ENCODE data around the gene CCR3. TPM values are rescaled to one million over a fixed set of nuclear protein-coding genes. Genes with fewer than 3 reads are reported as not detected.

Gene CCR3
- total and polyA plus RNA-seq, 2 donors = 0.27 to 0.33 TPM

DNA sequence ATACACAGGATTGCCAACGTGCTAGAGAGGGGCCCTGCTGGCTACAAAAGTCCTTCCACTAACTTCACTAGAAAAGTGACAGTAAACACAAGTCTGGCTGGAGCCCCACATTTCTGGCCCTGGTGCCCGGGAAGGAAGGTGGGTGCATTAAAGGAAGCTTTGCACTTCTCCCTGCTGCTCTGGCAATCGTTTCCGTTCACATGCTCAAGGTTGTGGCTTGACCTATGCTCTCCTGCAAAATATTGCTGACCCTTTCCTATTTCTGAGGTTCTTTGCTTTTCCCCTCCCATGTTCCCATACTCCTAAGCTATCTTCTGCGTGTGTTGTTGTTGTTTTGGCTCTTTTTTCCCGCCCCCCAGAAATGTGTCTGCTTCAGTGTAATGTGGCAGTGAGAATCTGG is 9.1 kb upstream of the CCR3 start:
- Histone ChIP-seq H3K9me3 (ENCODE audit: control insufficient read depth in 2 of 2, insufficient read depth in 1 of 2, low read length in 1 of 2) (no peaks in the 10 kb centered on the region), H3K27ac (ENCODE audit: low read depth in 1 of 2, low read length in 1 of 2) (no peak overlapping the region), H3K36me3 (ENCODE audit: control insufficient read depth in 2 of 2, insufficient read depth in 2 of 2, low read length in 1 of 2) (no peaks in the 10 kb centered on the region), H3K27me3 (ENCODE audit: control insufficient read depth in 2 of 2, insufficient read depth in 1 of 2, low read length in 1 of 2) (no peaks in the 10 kb centered on the region), H3K4me1 (ENCODE audit: control insufficient read depth in 2 of 2, insufficient read depth in 2 of 2, low read length in 2 of 2) (peaks cover 0 to 10% of the 10 kb centered on the region in 2 donors), H3K4me3 (ENCODE audit: low read length in 2 of 2) (no peak overlapping the region)
- WGBS = 72% methylated on average over 6 of the region's 6 CpGs
- DNase-seq (ENCODE audit: low read depth in 6 of 9, low spot score in 9 of 9) = no peak

DNA sequence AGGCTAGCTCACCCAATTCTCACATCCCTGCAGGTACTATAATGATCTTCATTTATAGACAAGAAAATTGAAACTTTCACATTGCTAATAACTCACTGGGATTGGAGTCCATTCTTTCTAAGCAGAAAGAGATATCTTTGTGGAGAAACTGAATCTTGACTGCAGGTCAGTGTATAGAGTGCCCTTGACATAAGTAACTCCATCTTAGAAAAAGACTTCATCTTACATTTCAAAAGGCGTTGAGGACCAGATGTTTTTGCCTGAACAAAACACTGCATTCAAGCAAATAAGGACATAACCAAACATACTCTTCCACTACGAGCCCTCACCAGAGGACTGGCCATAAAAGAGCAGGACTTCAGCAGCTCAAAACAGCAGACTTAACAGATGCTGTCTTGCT is 6.8 kb upstream of the CCR3 start:
- Histone ChIP-seq H3K36me3 (ENCODE audit: control insufficient read depth in 2 of 2, insufficient read depth in 2 of 2, low read length in 1 of 2) (no peaks in the 10 kb centered on the region), H3K9me3 (ENCODE audit: control insufficient read depth in 2 of 2, insufficient read depth in 1 of 2, low read length in 1 of 2) (no peaks in the 10 kb centered on the region), H3K4me3 (ENCODE audit: low read length in 2 of 2) (no peak overlapping the region), H3K27me3 (ENCODE audit: control insufficient read depth in 2 of 2, insufficient read depth in 1 of 2, low read length in 1 of 2) (no peaks in the 10 kb centered on the region), H3K4me1 (ENCODE audit: control insufficient read depth in 2 of 2, insufficient read depth in 2 of 2, low read length in 2 of 2) (peaks cover 0 to 17% of the 10 kb centered on the region in 2 donors), H3K27ac (ENCODE audit: low read depth in 1 of 2, low read length in 1 of 2) (no peak overlapping the region)
- DNase-seq (ENCODE audit: low read depth in 6 of 9, low spot score in 9 of 9) = no peak
- WGBS = 98% methylated on average over 2 of the region's 2 CpGs

DNA sequence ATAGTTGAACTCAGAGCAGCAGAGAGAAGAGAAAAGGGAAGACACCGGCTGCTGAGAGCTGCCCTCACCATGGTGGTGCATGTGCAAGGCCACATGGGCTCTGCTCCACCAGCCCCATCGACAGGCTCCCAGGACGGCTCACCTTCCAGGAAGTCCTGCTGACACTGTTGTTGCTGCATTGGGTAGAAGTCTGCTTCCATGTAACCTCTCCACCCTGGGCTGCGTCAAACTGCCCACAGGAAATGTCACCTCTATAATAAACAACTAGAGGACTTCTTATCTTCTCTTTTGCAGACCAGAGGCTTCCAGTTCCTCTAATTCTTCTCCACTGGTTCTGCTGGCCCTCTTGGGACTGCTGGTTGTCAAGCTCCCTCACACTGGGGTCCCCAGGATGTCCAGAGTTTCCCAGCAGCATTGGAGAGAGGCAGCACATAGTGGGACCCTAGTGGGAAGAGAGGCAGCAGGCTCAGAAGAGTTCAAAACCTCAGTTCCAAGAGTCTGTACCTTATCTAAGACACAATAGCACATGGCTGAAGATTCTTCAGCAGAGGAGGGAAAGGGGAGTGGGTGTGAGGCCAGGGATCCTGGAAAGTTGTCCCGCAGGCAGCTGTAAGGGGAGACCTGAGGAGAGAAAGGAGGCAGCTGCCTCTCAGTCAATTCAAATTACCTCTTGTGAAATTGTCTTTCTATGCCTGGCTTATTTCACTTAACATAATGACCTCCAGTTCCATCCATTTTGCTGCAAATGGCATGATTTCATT is 5.8 kb upstream of the CCR3 start:
- H3K4me1 ChIP-seq (ENCODE audit: control insufficient read depth in 2 of 2, insufficient read depth in 2 of 2, low read length in 2 of 2) = peaks cover 0 to 19% of the 10 kb centered on the region in 2 donors
- H3K27ac ChIP-seq (ENCODE audit: low read depth in 1 of 2, low read length in 1 of 2) = no peak overlapping the region
- whole genome bisulfite sequencing = 75% methylated on average over 5 of the region's 5 CpGs
- H3K36me3 ChIP-seq (ENCODE audit: control insufficient read depth in 2 of 2, insufficient read depth in 2 of 2, low read length in 1 of 2) = no peaks in the 10 kb centered on the region
- H3K9me3 ChIP-seq (ENCODE audit: control insufficient read depth in 2 of 2, insufficient read depth in 1 of 2, low read length in 1 of 2) = no peaks in the 10 kb centered on the region
- DNase-seq (ENCODE audit: low read depth in 6 of 9, low spot score in 9 of 9) = no peak
- H3K27me3 ChIP-seq (ENCODE audit: control insufficient read depth in 2 of 2, insufficient read depth in 1 of 2, low read length in 1 of 2) = no peaks in the 10 kb centered on the region
- no peak overlapping the region for H3K4me3 ChIP-seq (ENCODE audit: low read length in 2 of 2)

DNA sequence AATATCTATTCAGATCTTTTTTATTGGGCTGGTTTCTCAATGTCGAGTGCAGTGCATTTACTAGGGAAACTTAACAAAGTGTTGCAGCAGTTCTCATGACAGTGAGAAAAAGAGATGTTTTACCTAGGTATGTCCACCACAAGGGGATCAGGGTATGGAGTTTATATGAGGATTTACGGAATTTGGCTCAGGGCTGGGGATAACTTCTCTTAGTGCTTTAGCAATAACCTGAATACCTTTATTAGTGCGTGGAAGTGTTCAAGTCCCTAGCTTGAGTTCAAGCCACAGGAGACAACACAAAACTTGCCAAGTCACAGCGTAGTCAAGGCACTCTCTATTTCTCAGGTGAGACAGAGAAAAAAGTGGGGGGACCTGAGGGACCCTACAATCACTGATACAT is 3.9 kb upstream of the CCR3 start:
- Histone ChIP-seq H3K27me3 (ENCODE audit: control insufficient read depth in 2 of 2, insufficient read depth in 1 of 2, low read length in 1 of 2) (no peaks in the 10 kb centered on the region), H3K36me3 (ENCODE audit: control insufficient read depth in 2 of 2, insufficient read depth in 2 of 2, low read length in 1 of 2) (no peaks in the 10 kb centered on the region), H3K4me1 (ENCODE audit: control insufficient read depth in 2 of 2, insufficient read depth in 2 of 2, low read length in 2 of 2) (peaks cover 0 to 22% of the 10 kb centered on the region in 2 donors), H3K27ac (ENCODE audit: low read depth in 1 of 2, low read length in 1 of 2) (no peak overlapping the region), H3K9me3 (ENCODE audit: control insufficient read depth in 2 of 2, insufficient read depth in 1 of 2, low read length in 1 of 2) (no peaks in the 10 kb centered on the region), H3K4me3 (ENCODE audit: low read length in 2 of 2) (no peak overlapping the region)
- 94% methylated on average over 4 of the region's 4 CpGs for WGBS
- no peak for DNase-seq (ENCODE audit: low read depth in 6 of 9, low spot score in 9 of 9)

DNA sequence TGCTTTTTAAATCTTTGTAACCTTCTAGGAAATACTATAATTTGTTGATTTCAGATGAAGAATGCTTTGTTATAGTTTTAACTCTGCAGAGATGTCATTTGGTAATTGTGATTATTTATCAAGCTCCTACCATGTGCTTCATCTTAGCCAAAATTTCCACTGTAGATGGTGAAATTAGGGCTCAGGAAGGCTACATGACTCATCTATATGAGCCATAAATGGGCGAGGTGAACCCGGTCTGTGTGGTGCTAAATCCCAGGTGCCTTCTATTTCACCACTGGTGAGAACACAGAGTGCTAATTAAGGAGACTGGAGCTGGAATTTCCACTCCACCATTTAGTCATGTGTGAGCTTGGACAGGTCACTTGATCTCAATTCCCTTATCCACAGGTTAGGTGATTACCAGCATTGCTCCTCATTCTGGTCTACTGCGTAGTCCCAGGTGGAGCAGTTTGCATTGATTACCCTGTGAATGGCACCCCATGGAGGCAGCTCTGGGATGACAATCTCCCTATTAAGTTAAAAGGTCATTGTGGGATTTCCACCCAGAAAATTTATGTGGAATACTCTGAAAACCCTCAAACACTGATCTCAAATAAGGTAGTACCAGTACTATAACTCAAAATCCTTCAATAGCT is 2.8 kb upstream of the CCR3 start:
- no peaks in the 10 kb centered on the region for H3K36me3 ChIP-seq (ENCODE audit: control insufficient read depth in 2 of 2, insufficient read depth in 2 of 2, low read length in 1 of 2)
- no peak overlapping the region for H3K27ac ChIP-seq (ENCODE audit: low read depth in 1 of 2, low read length in 1 of 2)
- 94% methylated on average over 3 of the region's 3 CpGs for WGBS
- peaks cover 0 to 22% of the 10 kb centered on the region in 2 donors for H3K4me1 ChIP-seq (ENCODE audit: control insufficient read depth in 2 of 2, insufficient read depth in 2 of 2, low read length in 2 of 2)
- no peak overlapping the region for H3K4me3 ChIP-seq (ENCODE audit: low read length in 2 of 2)
- no peaks in the 10 kb centered on the region for H3K9me3 ChIP-seq (ENCODE audit: control insufficient read depth in 2 of 2, insufficient read depth in 1 of 2, low read length in 1 of 2)
- no peaks in the 10 kb centered on the region for H3K27me3 ChIP-seq (ENCODE audit: control insufficient read depth in 2 of 2, insufficient read depth in 1 of 2, low read length in 1 of 2)
- DNase-seq (ENCODE audit: low read depth in 6 of 9, low spot score in 9 of 9) = no peak

DNA sequence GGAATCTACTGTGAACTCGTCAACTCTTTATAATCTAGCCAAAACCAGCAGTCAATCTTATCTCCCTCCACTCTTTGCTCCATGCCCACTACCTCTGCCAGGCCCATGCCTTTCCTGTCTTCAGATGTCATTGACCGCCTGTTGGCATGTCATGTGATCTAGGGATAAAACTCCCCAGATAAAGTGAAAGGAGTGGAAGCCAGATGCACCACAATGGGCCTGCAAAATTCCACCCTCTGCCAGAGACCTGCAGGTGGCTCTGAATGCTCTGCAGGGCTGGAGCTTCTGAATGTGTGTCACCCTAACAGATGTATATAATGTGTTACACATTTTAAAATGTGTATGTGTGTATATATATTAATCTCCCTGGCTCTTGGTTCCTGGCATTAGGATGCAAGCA is 2.3 kb upstream of the CCR3 start:
- no peaks in the 10 kb centered on the region for H3K9me3 ChIP-seq (ENCODE audit: control insufficient read depth in 2 of 2, insufficient read depth in 1 of 2, low read length in 1 of 2)
- 95% methylated on average over 2 of the region's 2 CpGs for WGBS
- no peaks in the 10 kb centered on the region for H3K27me3 ChIP-seq (ENCODE audit: control insufficient read depth in 2 of 2, insufficient read depth in 1 of 2, low read length in 1 of 2)
- no peak overlapping the region for H3K4me3 ChIP-seq (ENCODE audit: low read length in 2 of 2)
- DNase-seq (ENCODE audit: low read depth in 6 of 9, low spot score in 9 of 9) = no peak
- H3K36me3 ChIP-seq (ENCODE audit: control insufficient read depth in 2 of 2, insufficient read depth in 2 of 2, low read length in 1 of 2) = no peaks in the 10 kb centered on the region
- no peak overlapping the region for H3K27ac ChIP-seq (ENCODE audit: low read depth in 1 of 2, low read length in 1 of 2)
- peaks cover 0 to 20% of the 10 kb centered on the region in 2 donors for H3K4me1 ChIP-seq (ENCODE audit: control insufficient read depth in 2 of 2, insufficient read depth in 2 of 2, low read length in 2 of 2)

DNA sequence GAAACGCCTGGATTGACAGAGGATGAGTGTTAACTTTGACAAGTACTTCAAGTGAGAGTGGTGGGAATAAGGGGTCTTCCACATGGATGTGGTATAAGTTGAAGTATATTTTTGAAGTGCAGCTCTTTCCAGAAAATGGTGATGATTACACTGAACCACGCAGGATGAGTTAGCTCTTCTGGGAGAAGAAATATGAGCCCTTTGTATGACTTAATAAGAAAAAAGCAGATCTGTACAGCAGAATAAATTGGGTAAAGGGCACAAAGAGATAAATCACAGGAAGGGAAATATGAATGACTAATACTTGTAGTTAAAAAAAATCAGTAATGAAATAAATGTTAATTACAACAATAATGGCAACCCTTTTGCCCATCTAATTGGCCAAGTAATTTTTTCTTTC is 1.3 kb downstream of the CCR3 start:
- Histone ChIP-seq H3K36me3 (ENCODE audit: control insufficient read depth in 2 of 2, insufficient read depth in 2 of 2, low read length in 1 of 2) (no peaks in the 10 kb centered on the region), H3K4me3 (ENCODE audit: low read length in 2 of 2) (no peak overlapping the region), H3K27ac (ENCODE audit: low read depth in 1 of 2, low read length in 1 of 2) (no peak overlapping the region), H3K27me3 (ENCODE audit: control insufficient read depth in 2 of 2, insufficient read depth in 1 of 2, low read length in 1 of 2) (no peaks in the 10 kb centered on the region), H3K9me3 (ENCODE audit: control insufficient read depth in 2 of 2, insufficient read depth in 1 of 2, low read length in 1 of 2) (no peaks in the 10 kb centered on the region), H3K4me1 (ENCODE audit: control insufficient read depth in 2 of 2, insufficient read depth in 2 of 2, low read length in 2 of 2) (peaks cover 0 to 13% of the 10 kb centered on the region in 2 donors)
- WGBS = 95% methylated on average over 2 of the region's 2 CpGs
- no peak for DNase-seq (ENCODE audit: low read depth in 6 of 9, low spot score in 9 of 9)

DNA sequence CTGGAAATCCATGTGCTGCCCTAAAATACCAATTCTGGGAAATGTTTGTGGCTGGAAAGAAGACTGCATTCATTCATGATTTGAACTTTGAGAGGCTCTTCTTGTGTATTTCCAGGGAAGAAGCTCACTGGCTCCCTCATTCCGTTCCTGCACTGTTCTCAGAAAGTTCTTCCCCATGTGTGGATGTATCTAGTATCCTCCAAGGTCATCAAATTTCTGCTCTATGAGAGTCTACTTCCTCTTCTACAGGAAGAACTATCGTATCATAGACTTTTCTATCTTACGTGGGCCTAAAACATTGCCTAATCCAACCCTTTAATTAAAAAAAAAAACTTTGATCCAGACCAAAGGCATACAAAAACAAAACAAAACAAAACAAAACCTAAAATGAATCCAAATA is 2.9 kb downstream of the CCR3 start:
- no peaks in the 10 kb centered on the region for H3K9me3 ChIP-seq (ENCODE audit: control insufficient read depth in 2 of 2, insufficient read depth in 1 of 2, low read length in 1 of 2)
- no peak overlapping the region for H3K27ac ChIP-seq (ENCODE audit: low read depth in 1 of 2, low read length in 1 of 2)
- no peak overlapping the region for H3K4me3 ChIP-seq (ENCODE audit: low read length in 2 of 2)
- peaks cover 0 to 8% of the 10 kb centered on the region in 2 donors for H3K4me1 ChIP-seq (ENCODE audit: control insufficient read depth in 2 of 2, insufficient read depth in 2 of 2, low read length in 2 of 2)
- DNase-seq (ENCODE audit: low read depth in 6 of 9, low spot score in 9 of 9) = no peak
- no peaks in the 10 kb centered on the region for H3K36me3 ChIP-seq (ENCODE audit: control insufficient read depth in 2 of 2, insufficient read depth in 2 of 2, low read length in 1 of 2)
- H3K27me3 ChIP-seq (ENCODE audit: control insufficient read depth in 2 of 2, insufficient read depth in 1 of 2, low read length in 1 of 2) = no peaks in the 10 kb centered on the region
- WGBS = 92% methylated on average over 3 of the region's 3 CpGs

DNA sequence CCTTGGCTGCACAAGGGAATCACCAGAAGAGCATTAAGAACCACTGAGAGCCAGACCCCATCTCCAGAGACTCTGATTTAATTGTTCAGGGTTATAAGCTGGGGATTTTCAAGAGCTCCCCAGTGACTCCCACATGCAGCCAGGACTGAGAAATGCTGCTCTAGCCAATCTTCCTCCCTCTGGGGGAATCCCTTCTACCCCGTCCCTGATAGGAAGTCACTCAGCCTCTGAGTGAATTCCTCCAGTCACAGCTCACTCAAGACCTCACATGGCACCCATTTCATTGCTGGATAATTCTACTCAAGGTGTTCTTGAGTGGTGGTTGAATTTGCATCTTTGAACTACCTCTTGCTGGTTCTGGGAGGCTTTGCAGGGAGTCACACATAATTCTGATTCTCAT is 10.7 kb downstream of the CCR3 start:
- H3K36me3 ChIP-seq (ENCODE audit: control insufficient read depth in 2 of 2, insufficient read depth in 2 of 2, low read length in 1 of 2) = no peaks in the 10 kb centered on the region
- H3K4me3 ChIP-seq (ENCODE audit: low read length in 2 of 2) = no peak overlapping the region
- H3K27me3 ChIP-seq (ENCODE audit: control insufficient read depth in 2 of 2, insufficient read depth in 1 of 2, low read length in 1 of 2) = no peaks in the 10 kb centered on the region
- no peak overlapping the region for H3K27ac ChIP-seq (ENCODE audit: low read depth in 1 of 2, low read length in 1 of 2)
- no peaks in the 10 kb centered on the region for H3K9me3 ChIP-seq (ENCODE audit: control insufficient read depth in 2 of 2, insufficient read depth in 1 of 2, low read length in 1 of 2)
- H3K4me1 ChIP-seq (ENCODE audit: control insufficient read depth in 2 of 2, insufficient read depth in 2 of 2, low read length in 2 of 2) = no peaks in the 10 kb centered on the region
- DNase-seq (ENCODE audit: low read depth in 6 of 9, low spot score in 9 of 9) = no peak
- WGBS = 79% methylated on average over 1 of the region's 1 CpG

All from thymus (tissue), 11 donors.